A549 (cell line): Measurements from ENCODE around the gene OPRM1. TPM values are rescaled to one million over a fixed set of nuclear protein-coding genes. Genes with fewer than 3 reads are reported as not detected.

ENCODE experiments used
- ATAC-seq, 2 experiments: fragments of 200-7000 bp in 1 of 2; fragments of >200 bp in 1 of 2; cut with Nextera tagmentation in 1 of 2; cut with Tn5 transposase in 1 of 2; 3 replicates each; pipeline versions ENCODE4 v1.8.0 to v1.9.1; 2018 to 2020; ENCODE audit warnings: mild to moderate bottlenecking in 1 of 2, moderate library complexity in 1 of 2
- CTCF ChIA-PET: fragments of 300-600 bp; sonication (Branson Sonifier 250); formaldehyde crosslinking; extraction: SDS; loops from one replicate; lab custom pipeline; 2021; ENCODE audit warnings: antibody characterized with exemption, inconsistent platforms; lab: Yijun Ruan, JAX
- POLR2A ChIA-PET: fragments of 350-600 bp; formaldehyde crosslinking; extraction: SDS; loops from one replicate; lab custom pipeline; 2021; ENCODE audit warnings: antibody characterized with exemption, inconsistent platforms; lab: Yijun Ruan, JAX
- DNase-seq, 2 experiments: peaks; one replicate each; pipeline versions ENCODE4 v3.0.0 to v3.0.0-alpha.2; 2011 to 2016; ENCODE audit warnings: low read depth in 1 of 2, low spot score in 1 of 2
- FAIRE-seq: peaks from 2 replicates; lab custom pipeline; 2011; peaks lifted over from hg19 to GRCh38; lab: Jason Lieb, UNC
- H3K27ac ChIP-seq, 2 experiments: fragments of >200 bp; sonication (Bioruptor Twin); formaldehyde crosslinking; 3 replicates each; pipeline ENCODE4 v1.5.1; 2016 to 2017
- H3K4me1 ChIP-seq: fragments of >200 bp; sonication (Bioruptor Twin); formaldehyde crosslinking; 3 replicates; pipeline ENCODE4 v1.6.1; 2016
- H3K4me2 ChIP-seq: fragments of >200 bp; sonication (Bioruptor Twin); formaldehyde crosslinking; 3 replicates; pipeline ENCODE4 v1.6.1; 2016
- H3K4me3 ChIP-seq: fragments of >200 bp; sonication (Bioruptor Twin); formaldehyde crosslinking; 3 replicates; pipeline ENCODE4 v1.5.1; 2016
- H3K9me3 ChIP-seq: fragments of >200 bp; sonication (Bioruptor Twin); formaldehyde crosslinking; 3 replicates; pipeline ENCODE4 v1.6.1; 2016
- BCL3 ChIP-seq: fragments of >200 bp; sonication (Bioruptor Twin); formaldehyde crosslinking; IDR thresholded peaks from 3 replicates; pipeline ENCODE4 v1.6.1; 2016
- CBX2 ChIP-seq: fragments of 200-600 bp; sonication (generic); IDR thresholded peaks from 2 replicates; pipeline ENCODE4 v1.6.1; 2016; ENCODE audit warnings: low read depth, mild to moderate bottlenecking, borderline replicate concordance
- ELK1 ChIP-seq: fragments of 150-350 bp; IDR thresholded peaks from 2 replicates; pipeline ENCODE4 v1.6.1; 2014; ENCODE audit warnings: low read depth, mild to moderate bottlenecking, low read length
- ESRRA ChIP-seq: fragments of 150-350 bp; IDR thresholded peaks from 2 replicates; pipeline ENCODE4 v1.6.1; 2014; ENCODE audit warnings: mild to moderate bottlenecking, low read length, borderline replicate concordance
- FOSB ChIP-seq: fragments of 250-450 bp; sonication (Bioruptor Pico); IDR thresholded peaks from 2 replicates; pipeline ENCODE4 v1.5.0; 2020; ENCODE audit warnings: mild to moderate bottlenecking, moderate library complexity
- FOSL2 ChIP-seq, 2 experiments: fragments of 450-650 bp in 1 of 2; fragments of >200 bp in 1 of 2; sonication (Bioruptor Twin) in 1 of 2; formaldehyde crosslinking; IDR thresholded peaks; 2 replicates each; pipeline versions ENCODE4 v1.5.0 to v1.6.1; 2016 to 2020; ENCODE audit warnings: mild to moderate bottlenecking in 1 of 2, moderate library complexity in 1 of 2
- HDAC2 ChIP-seq: fragments of 200-600 bp; sonication (generic); IDR thresholded peaks from 2 replicates; pipeline ENCODE4 v1.6.1; 2016
- HEYL ChIP-seq: fragments of 250-450 bp; sonication (Bioruptor Pico); IDR thresholded peaks from 2 replicates; pipeline ENCODE4 v1.8.0; 2021; ENCODE audit warnings: mild to moderate bottlenecking, moderate library complexity
- HMGXB4 ChIP-seq: fragments of 250-450 bp; sonication (Bioruptor Pico); IDR thresholded peaks from 2 replicates; pipeline ENCODE4 v1.5.0; 2021; ENCODE audit warnings: mild to moderate bottlenecking, moderate library complexity, borderline replicate concordance
- HOXA7 ChIP-seq: fragments of 250-450 bp; sonication (Bioruptor Pico); IDR thresholded peaks from 2 replicates; pipeline ENCODE4 v1.5.0; 2020; ENCODE audit warnings: mild to moderate bottlenecking, moderate library complexity
- HOXB13 ChIP-seq: fragments of 250-450 bp; sonication (Bioruptor Pico); IDR thresholded peaks from 2 replicates; pipeline ENCODE4 v1.5.0; 2020; ENCODE audit warnings: low read depth, mild to moderate bottlenecking, moderate library complexity
- KDM1A ChIP-seq: fragments of 200-600 bp; sonication (generic); IDR thresholded peaks from 2 replicates; pipeline ENCODE4 v1.6.1; 2016; ENCODE audit warnings: low read depth, mild to moderate bottlenecking
- MAFK ChIP-seq: fragments of 450-650 bp; IDR thresholded peaks from 2 replicates; pipeline ENCODE4 v1.6.1; 2014; ENCODE audit not compliant: partially characterized antibody
- MYC ChIP-seq: IDR thresholded peaks from 2 replicates; pipeline ENCODE4 v1.6.1; 2012; ENCODE audit warnings: mild to moderate bottlenecking, inconsistent platforms, low read length, improper control_type of control experiment, borderline replicate concordance
- NR3C1 ChIP-seq: fragments of >200 bp; sonication (Bioruptor Twin); formaldehyde crosslinking; IDR thresholded peaks from 3 replicates; pipeline ENCODE4 v1.6.1; 2017
- SMC3 ChIP-seq: fragments of >200 bp; sonication (Bioruptor Twin); formaldehyde crosslinking; IDR thresholded peaks from 3 replicates; pipeline ENCODE4 v1.6.1; 2018; ENCODE audit warnings: inconsistent platforms
- TFCP2L1 ChIP-seq: fragments of 250-450 bp; sonication (Bioruptor Pico); IDR thresholded peaks from 2 replicates; pipeline ENCODE4 v1.5.0; 2021; ENCODE audit warnings: mild to moderate bottlenecking
- TP53 ChIP-seq: fragments of 250-450 bp; sonication (Bioruptor Pico); IDR thresholded peaks from 2 replicates; pipeline ENCODE4 v1.5.0; 2021; ENCODE audit warnings: mild to moderate bottlenecking, moderate library complexity
- ZC3H11A ChIP-seq: fragments of 450-650 bp; IDR thresholded peaks from 2 replicates; pipeline ENCODE4 v1.6.1; 2014; ENCODE audit warnings: antibody characterized with exemption, mild to moderate bottlenecking
- WGBS: methylation state at CpG from one replicate; pipeline ENCODE4 v1.1.6; 2017; ENCODE audit errors: missing lambda C conversion rate; 5-methylcytosine and 5-hydroxymethylcytosine counted together
- polyA plus RNA-seq, 4 experiments: library from polyadenylated mRNA; depleted of rRNA in 3 of 4; stranded (reverse); fragments of >200 nt; fragmentation: RNase III in 1 of 4; extraction: RNeasy Plus Mini Kit Qiagen cat#74134 plus additional on column Dnase treatment in 1 of 4; gene quantifications; 2 replicates in 3 of 4; 3 replicates in 1 of 4; pipeline ENCODE4 v1.2.3, GENCODE V29; 2011 to 2017
- TF ChIP-seq, protein P1 (sequence below): fragments of 450-650 bp; IDR thresholded peaks from 2 replicates; pipeline ENCODE4 v1.6.1; 2014; ENCODE audit warnings: antibody characterized with exemption
- TF ChIP-seq, protein P2 (sequence below): fragments of 250-450 bp; sonication (Bioruptor Pico); IDR thresholded peaks from 2 replicates; pipeline ENCODE4 v1.5.0; 2020; ENCODE audit warnings: low read depth, mild to moderate bottlenecking, moderate library complexity

The OPRM1 gene
- polyA plus RNA-seq, 2 of the 4 experiments (the other 2 are of a cell fraction) = not detected

GRCh38 chr6:154228521-154228905 lies 189.5 kb downstream of the OPRM1 start:
- TF ChIP-seq TP53 (CRISPR knock-in tag) = no peak
- no peak for TF ChIP-seq HDAC2
- TF ChIP-seq, protein P1, sequence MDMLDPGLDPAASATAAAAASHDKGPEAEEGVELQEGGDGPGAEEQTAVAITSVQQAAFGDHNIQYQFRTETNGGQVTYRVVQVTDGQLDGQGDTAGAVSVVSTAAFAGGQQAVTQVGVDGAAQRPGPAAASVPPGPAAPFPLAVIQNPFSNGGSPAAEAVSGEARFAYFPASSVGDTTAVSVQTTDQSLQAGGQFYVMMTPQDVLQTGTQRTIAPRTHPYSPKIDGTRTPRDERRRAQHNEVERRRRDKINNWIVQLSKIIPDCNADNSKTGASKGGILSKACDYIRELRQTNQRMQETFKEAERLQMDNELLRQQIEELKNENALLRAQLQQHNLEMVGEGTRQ = no peak
- TF ChIP-seq FOSB (CRISPR knock-in tag) = no peak
- no peak for TF ChIP-seq ELK1
- no peak for TF ChIP-seq MYC
- no peak for TF ChIP-seq FOSL2 (IDR thresholded peaks at IDR 0.05)
- no peak for TF ChIP-seq FOSL2 (CRISPR knock-in tag; IDR thresholded peaks at IDR 0.05)
- TF ChIP-seq KDM1A = no peak
- TF ChIP-seq CBX2 = no peak
- no peak for TF ChIP-seq MAFK
- no peak for TF ChIP-seq BCL3
- TF ChIP-seq SMC3 = no peak
- TF ChIP-seq, protein P2, sequence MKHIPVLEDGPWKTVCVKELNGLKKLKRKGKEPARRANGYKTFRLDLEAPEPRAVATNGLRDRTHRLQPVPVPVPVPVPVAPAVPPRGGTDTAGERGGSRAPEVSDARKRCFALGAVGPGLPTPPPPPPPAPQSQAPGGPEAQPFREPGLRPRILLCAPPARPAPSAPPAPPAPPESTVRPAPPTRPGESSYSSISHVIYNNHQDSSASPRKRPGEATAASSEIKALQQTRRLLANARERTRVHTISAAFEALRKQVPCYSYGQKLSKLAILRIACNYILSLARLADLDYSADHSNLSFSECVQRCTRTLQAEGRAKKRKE = no peak
- no peak for TF ChIP-seq HMGXB4 (CRISPR knock-in tag)
- TF ChIP-seq HOXB13 (CRISPR knock-in tag) = no peak
- TF ChIP-seq HEYL (CRISPR knock-in tag) = no peak
- no peak for TF ChIP-seq NR3C1
- TF ChIP-seq, all 56 proteins: peak for 0
- POLR2A ChIA-PET = no interaction called here
- DNase-seq = no peak
- CTCF ChIA-PET = no interaction called here
- Histone ChIP-seq H3K9me3 (no peaks in the 10 kb centered on the region), H3K4me1 (no peaks in the 10 kb centered on the region), H3K4me2 (no peak overlapping the region), H3K4me3 (no peak overlapping the region), H3K27ac (no peak overlapping the region)
- no peak for ATAC-seq
- 77% methylated on average over 4 of the region's 4 CpGs for WGBS
- no peak for FAIRE-seq

DNA sequence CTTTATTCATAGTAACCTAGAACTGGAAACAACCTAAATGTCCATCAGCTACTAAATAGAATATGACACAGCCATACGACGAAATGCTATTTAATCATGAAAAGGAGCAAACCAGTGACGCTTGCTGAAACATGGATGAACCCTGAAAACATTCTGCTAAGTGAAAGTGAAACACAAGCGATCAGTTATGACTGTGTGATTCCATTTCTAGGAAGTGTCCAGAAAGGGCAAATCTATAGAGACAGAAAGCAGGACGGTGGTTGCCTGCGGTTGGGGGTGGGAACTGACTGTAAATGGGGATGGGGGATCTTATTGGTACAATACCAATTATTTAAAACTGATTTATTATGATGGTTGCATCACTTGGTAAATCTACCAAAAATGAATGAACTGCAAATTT lies 190.7 kb downstream of the OPRM1 start:
- DNase-seq (no peak), FAIRE-seq (no peak), ATAC-seq (no peak)
- Histone ChIP-seq H3K4me1 (no peaks in the 10 kb centered on the region), H3K27ac (no peak overlapping the region), H3K9me3 (no peaks in the 10 kb centered on the region), H3K4me2 (0 out of 3 replicates have a peak overlapping the region, but pooled peaks have one; percentile 21), H3K4me3 (no peak overlapping the region)
- WGBS = 48% methylated on average over 6 of the region's 6 CpGs
- CTCF ChIA-PET = no interaction called here
- TF ChIP-seq ESRRA (no peak), HOXA7 (CRISPR knock-in tag) (no peak), SMC3 (no peak), HEYL (CRISPR knock-in tag) (no peak), TFCP2L1 (no peak), ZC3H11A (no peak)
- POLR2A ChIA-PET = no interaction called here
